ENCODE measurements around the gene SFTA2.
"Not testable (repeated sequence)": the region's sequence is repeated elsewhere in the genome, so short reads cannot be mapped to it uniquely, and the experiment has no call there.

SFTA2 gene

GRCh38 chr6:30942338-30943060 lies 10.5 kb upstream of the SFTA2 start:
- DNase-seq (ENCODE audit: low read depth), result no peak

DNA sequence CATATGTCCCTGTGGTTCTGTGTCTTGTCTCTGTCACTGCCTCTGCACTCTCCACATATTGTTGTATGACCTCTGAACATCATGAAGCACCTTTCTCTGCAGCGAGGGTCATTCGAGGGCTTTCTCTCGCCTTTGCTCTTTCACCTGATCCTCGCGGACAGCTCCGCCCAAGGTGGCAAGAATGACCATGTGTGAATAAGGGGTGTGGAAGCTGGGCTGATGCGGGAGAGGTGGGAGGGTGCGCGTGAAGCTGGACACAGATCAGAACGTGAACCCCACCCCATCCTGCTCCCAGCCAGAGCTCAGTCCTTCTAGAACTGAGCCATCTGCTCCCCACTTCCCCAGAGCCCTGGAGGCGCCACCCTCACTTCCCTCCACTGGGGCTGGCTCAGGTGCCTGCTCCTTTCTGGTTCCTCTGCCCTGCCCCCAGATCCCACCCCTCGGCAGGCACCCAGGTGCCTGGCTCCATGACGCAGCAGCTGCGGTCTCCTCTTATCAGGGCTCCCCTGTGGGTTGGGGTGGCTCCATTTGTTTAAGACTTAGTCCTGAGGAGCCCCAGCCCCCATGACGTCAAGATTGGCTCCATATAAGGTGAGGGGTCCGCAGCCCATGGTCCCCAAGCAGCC lies 8.5 kb upstream of the SFTA2 start, which contains the start of gene MUCL3:
MUCL3 (plus strand) TSS at position 613 of the 626 bp plus-strand sequence. CDS start 27 bp downstream, outside the sequence.
- no peak for DNase-seq (ENCODE audit: low read depth)

- no peak for DNase-seq (ENCODE audit: low read depth)
Measured at GRCh38 chr6:30939473-30939872, 7.5 kb upstream of the SFTA2 start.

DNA sequence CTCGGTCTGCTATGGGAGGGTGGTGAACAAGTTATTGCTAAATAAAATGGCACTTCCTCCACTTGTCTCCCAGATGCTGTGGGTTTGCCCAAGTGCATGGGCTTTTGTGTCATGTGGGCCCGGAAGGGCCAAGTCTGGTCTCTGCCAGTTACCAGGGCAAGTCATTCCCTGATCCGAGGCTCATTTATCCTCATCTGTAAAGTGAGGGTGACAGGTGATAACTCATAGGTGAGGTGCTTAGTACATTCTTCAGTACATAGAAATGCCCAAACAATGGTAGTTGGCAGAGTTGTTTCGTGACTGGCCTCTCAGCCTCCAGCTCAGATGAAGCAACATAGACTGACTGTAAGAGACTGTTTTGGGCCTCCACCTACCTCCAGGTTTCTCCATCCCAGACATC lies 6.8 kb upstream of the SFTA2 start:
- DNase-seq (ENCODE audit: low read depth), result no peak

GRCh38 chr6:30937265-30937664 lies 5.3 kb upstream of the SFTA2 start:
- DNase-seq (ENCODE audit: low read depth), result no peak

DNA sequence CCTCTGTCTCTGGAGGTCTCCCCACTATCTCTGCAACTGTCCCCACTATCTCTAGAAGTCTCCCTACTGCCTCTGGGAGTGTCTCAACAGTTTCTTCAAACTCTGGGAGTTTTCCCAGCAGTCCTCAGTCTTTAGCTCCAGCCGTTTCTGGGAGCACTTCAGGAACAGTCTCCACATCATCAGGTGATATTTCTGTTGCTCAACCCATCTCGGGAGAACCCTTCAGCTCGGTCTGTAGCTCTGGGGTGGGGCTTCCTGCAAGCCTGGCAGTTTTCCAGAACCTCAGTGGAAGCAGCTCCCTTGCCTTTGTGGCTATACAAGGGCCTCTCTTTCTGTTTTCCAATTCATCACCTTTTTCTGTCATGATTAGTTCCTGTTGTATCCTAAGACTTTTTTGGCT lies 3.0 kb upstream of the SFTA2 start:
- no peak for DNase-seq (ENCODE audit: low read depth)

GRCh38 chr6:30932665-30933365 lies 845 bp upstream of the SFTA2 start:
- DNase-seq (ENCODE audit: low read depth), result no peak

DNA sequence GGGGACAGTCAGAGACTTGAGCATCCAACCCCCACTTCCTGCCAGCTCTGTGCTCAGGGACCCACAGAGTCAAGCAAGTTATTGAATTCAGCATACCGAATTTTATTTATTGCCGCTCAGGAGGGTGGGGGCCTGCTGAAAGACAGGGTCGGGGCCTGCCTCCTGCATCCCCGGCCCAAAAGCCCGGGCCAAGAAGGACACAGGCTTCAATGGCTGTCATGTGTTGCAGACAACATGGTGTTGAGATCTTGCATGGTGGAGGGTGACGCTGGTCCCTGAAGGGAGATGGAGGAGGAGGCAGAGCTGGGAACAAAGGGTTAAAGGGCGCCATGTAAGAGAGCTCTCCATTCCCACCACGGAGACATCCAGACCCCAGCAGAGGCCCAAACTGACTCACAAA lies 698 bp downstream of the SFTA2 start:
- DNase-seq (ENCODE audit: low read depth), result no peak

GRCh38 chr6:30930506-30930905 lies 1.5 kb downstream of the SFTA2 start:
- no peak for DNase-seq (ENCODE audit: low read depth)

- DNase-seq (ENCODE audit: low read depth), result no peak
Measured at GRCh38 chr6:30928677-30929076, 3.3 kb downstream of the SFTA2 start.

DNA sequence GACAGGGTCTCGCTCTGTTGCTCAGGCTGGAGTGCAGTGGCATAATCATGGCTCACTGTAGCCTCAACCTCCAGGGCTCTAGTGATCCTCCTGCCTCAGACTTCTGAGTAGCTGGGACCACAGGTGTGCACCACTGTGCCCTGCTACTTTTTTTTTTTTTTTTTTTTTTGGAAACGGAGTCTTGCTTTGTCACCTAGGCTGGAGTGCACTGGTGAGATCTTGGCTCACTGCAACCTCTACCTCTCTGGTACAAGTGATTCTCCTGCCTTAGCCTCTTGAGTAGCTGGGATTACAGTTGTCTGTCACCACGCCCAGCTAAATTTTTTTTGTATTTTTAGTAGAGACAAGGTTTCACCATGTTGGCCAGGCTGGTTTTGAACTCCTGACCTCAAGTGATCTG lies 4.9 kb downstream of the SFTA2 start:
- DNase-seq (ENCODE audit: low read depth), result not testable (repeated sequence)

DNA sequence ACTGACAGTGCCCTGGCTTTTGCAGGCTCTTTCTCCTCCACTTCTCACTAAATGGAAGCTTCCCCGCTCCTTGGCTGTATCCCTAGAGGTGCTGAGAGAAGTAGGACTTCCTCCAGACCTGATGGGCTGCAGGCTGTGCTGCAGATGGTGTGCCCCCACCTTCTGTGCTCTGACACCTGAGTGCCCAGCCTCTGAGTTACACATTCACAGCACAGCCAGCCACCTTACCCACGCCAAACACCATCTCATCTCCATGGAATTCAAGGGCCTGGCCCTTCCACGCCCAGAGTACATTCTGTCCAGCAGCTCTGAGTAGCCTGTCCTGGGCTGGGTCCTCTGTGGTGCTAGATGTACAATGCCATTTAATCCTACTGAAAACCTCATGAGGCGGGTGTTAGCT lies 5.3 kb downstream of the SFTA2 start:
- no peak for DNase-seq (ENCODE audit: low read depth)

- DNase-seq (ENCODE audit: low read depth), result not testable (repeated sequence)
Measured at GRCh38 chr6:30924040-30924627, 7.8 kb downstream of the SFTA2 start.

GRCh38 chr6:30922447-30922852 lies 9.5 kb downstream of the SFTA2 start:
- DNase-seq (ENCODE audit: low read depth), result no peak

GRCh38 chr6:30918670-30919069 lies 13.3 kb downstream of the SFTA2 start:
- peak; percentile 54 for DNase-seq (ENCODE audit: low read depth)

GRCh38 chr6:30917487-30917886 lies 14.5 kb downstream of the SFTA2 start:
- no peak for DNase-seq (ENCODE audit: low read depth)

DNA sequence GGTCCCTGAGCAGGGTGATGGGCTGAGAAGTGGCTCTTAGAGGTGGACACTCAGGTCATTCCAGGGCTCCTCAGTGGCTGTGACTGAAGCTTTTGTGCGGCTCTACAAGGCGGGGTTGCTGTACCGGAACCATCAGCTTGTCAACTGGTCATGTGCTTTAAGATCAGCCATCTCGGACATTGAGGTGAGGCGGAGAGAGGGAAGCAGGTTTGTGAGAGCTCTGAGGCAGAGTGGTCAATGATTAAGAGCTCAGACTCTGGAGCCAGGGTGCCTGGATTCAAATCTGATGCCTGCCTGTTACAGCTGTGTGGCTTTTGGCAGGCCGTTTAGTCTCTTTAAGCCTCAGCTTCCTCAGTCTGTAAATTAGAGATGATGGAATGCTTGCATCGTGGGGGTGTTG lies 14.9 kb downstream of the SFTA2 start:
- DNase-seq (ENCODE audit: low read depth), result no peak

GRCh38 chr6:30915591-30915946 lies 16.4 kb downstream of the SFTA2 start:
- DNase-seq (ENCODE audit: low read depth), result no peak

- no peak for DNase-seq (ENCODE audit: low read depth)
Measured at GRCh38 chr6:30914854-30915590, 16.9 kb downstream of the SFTA2 start.

GRCh38 chr6:30914076-30914853 lies 17.7 kb downstream of the SFTA2 start, which contains the start of gene VARS2:
Gene VARS2, plus strand, starts transcription at chr6:30914238. Its CDS starts 599 bp downstream, at chr6:30914837.
- DNase-seq (ENCODE audit: low read depth), result peak; percentile 82

DNA sequence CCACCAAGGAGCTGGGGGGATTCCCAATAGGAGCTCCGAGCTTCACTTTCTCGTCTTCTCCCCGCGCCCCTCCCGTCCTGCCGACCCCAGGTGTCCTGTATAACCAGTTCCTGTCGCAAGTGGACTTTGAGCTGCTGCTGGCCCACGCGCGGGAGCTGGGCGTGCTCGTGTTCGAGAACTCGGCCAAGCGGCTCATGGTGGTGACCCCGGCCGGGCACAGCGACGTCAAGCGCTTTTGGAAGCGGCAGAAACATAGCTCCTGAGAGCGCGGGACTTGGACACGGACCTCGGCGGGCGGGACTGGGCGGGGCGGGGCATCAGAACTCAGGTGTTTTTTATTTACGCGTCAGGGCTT lies 18.3 kb downstream of the SFTA2 start:
- no peak for DNase-seq (ENCODE audit: low read depth)
